ENCODE data around the gene TAGAP.

Gene TAGAP

GRCh38 chr6:159071843-159072769, 27.3 kb upstream of the TAGAP start:
- DNase-seq (ENCODE audit: low read depth in 3 of 3): no peak

- no peak for DNase-seq (ENCODE audit: low read depth in 3 of 3)
Measured at GRCh38 chr6:159068904-159069578, 24.2 kb upstream of the TAGAP start.

- DNase-seq (ENCODE audit: low read depth in 3 of 3): no peak
Measured at GRCh38 chr6:159067334-159067733, 22.5 kb upstream of the TAGAP start.

GRCh38 chr6:159066483-159066882, 21.7 kb upstream of the TAGAP start:
- DNase-seq (ENCODE audit: low read depth in 3 of 3): no peak

- no peak for DNase-seq (ENCODE audit: low read depth in 3 of 3)
Measured at GRCh38 chr6:159065759-159066329, 21.1 kb upstream of the TAGAP start.

- no peak for DNase-seq (ENCODE audit: low read depth in 3 of 3)
Measured at GRCh38 chr6:159065091-159065490, 20.3 kb upstream of the TAGAP start.

GRCh38 chr6:159064477-159064876, 19.7 kb upstream of the TAGAP start:
- DNase-seq (ENCODE audit: low read depth in 3 of 3): no peak

- DNase-seq (ENCODE audit: low read depth in 3 of 3): no peak
Measured at GRCh38 chr6:159063549-159063948, 18.8 kb upstream of the TAGAP start.

GRCh38 chr6:159062976-159063375, 18.2 kb upstream of the TAGAP start:
- no peak for DNase-seq (ENCODE audit: low read depth in 3 of 3)

GRCh38 chr6:159062564-159062945, 17.8 kb upstream of the TAGAP start:
- no peak for DNase-seq (ENCODE audit: low read depth in 3 of 3)

- DNase-seq (ENCODE audit: low read depth in 3 of 3): no peak
Measured at GRCh38 chr6:159061805-159062563, 17.2 kb upstream of the TAGAP start.

- DNase-seq (ENCODE audit: low read depth in 3 of 3): no peak
Measured at GRCh38 chr6:159061146-159061545, 16.4 kb upstream of the TAGAP start.

GRCh38 chr6:159059885-159060506, 15.2 kb upstream of the TAGAP start:
- DNase-seq (ENCODE audit: low read depth in 3 of 3): no peak

- no peak for DNase-seq (ENCODE audit: low read depth in 3 of 3)
Measured at GRCh38 chr6:159059141-159059540, 14.3 kb upstream of the TAGAP start.

GRCh38 chr6:159056899-159057298, 12.1 kb upstream of the TAGAP start:
- no peak for DNase-seq (ENCODE audit: low read depth in 3 of 3)

GRCh38 chr6:159056432-159056831, 11.6 kb upstream of the TAGAP start:
- DNase-seq (ENCODE audit: low read depth in 3 of 3): no peak

- DNase-seq (ENCODE audit: low read depth in 3 of 3): no peak
Measured at GRCh38 chr6:159056003-159056402, 11.2 kb upstream of the TAGAP start.

GRCh38 chr6:159053781-159054398, 9.1 kb upstream of the TAGAP start:
- DNase-seq (ENCODE audit: low read depth in 3 of 3): no peak

GRCh38 chr6:159052720-159053119, 7.9 kb upstream of the TAGAP start:
- DNase-seq (ENCODE audit: low read depth in 3 of 3): no peak

- DNase-seq (ENCODE audit: low read depth in 3 of 3): no peak
Measured at GRCh38 chr6:159047891-159048685, 3.3 kb upstream of the TAGAP start.

Data from stimulated activated CD4-positive, alpha-beta T cell treated with anti-CD3 and anti-CD28 coated beads, TNF-alpha, amount 100 ng/mL, for 24 hours (primary cell).